Measurements from ENCODE around the gene HIVEP2. TPM values are rescaled to one million over a fixed set of nuclear protein-coding genes. Genes with fewer than 3 reads are reported as not detected.

HIVEP2 gene
- total and polyA plus RNA-seq, 10 donors = 2.5 to 41.3 (median 30.3) TPM

GRCh38 chr6:142855893-142856623 lies 88.9 kb downstream of the HIVEP2 start:
- intact Hi-C loops (cut with DNase I; ENCODE audit: low total_unique reads) = no loop called here
- Histone ChIP-seq H3K27ac (peak overlapping the region; percentile 61 to 91 (median 76)), H3K9me3 (no peaks in the 10 kb centered on the region), H3K4me3 (peak overlapping the region in 4 of 8 donors; percentile 4 to 55 (median 12)), H3K4me1 (peaks cover 9 to 98% (median 65%) of the 10 kb centered on the region in 6 donors), H3K27me3 (replicated peaks in 1 of 7) (no peaks in the 10 kb centered on the region), H3K36me3 (no peaks in the 10 kb centered on the region)
- DNase-seq = no peak
- WGBS, 5 donors = 47 to 57% (median 55%) methylated on average over 5 of the region's 5 CpGs
- TF ChIP-seq CTCF (IDR thresholded peaks at IDR 0.05 in 8 of 11, conservative IDR thresholded peaks at IDR 0.05 in 3 of 11) (no peak), POLR2A (IDR thresholded peaks at IDR 0.05) (no peak), POLR2AphosphoS5 (IDR thresholded peaks at IDR 0.05) (no peak)

GRCh38 chr6:142854589-142855488 lies 90.1 kb downstream of the HIVEP2 start:
- no peaks in the 10 kb centered on the region for H3K36me3 ChIP-seq
- no peaks in the 10 kb centered on the region for H3K9me3 ChIP-seq
- intact Hi-C loops (cut with DNase I; ENCODE audit: low total_unique reads) = no loop called here
- no peak overlapping the region for H3K4me3 ChIP-seq
- 74 to 86% (median 80%) methylated on average over 12 of the region's 12 CpGs for WGBS, 5 donors
- peaks cover 14 to 98% (median 71%) of the 10 kb centered on the region in 6 donors for H3K4me1 ChIP-seq
- H3K27ac ChIP-seq = peak overlapping the region; percentile 61 to 91 (median 76)
- no peak for DNase-seq
- H3K27me3 ChIP-seq (replicated peaks in 1 of 7) = no peaks in the 10 kb centered on the region
- TF ChIP-seq POLR2A (IDR thresholded peaks at IDR 0.05) (no peak), CTCF (IDR thresholded peaks at IDR 0.05 in 8 of 11, conservative IDR thresholded peaks at IDR 0.05 in 3 of 11) (no peak)

- H3K36me3 ChIP-seq = no peaks in the 10 kb centered on the region
- WGBS, 5 donors = 76 to 86% (median 83%) methylated on average over 6 of the region's 6 CpGs
- no peak overlapping the region for H3K4me3 ChIP-seq
- H3K27me3 ChIP-seq (replicated peaks in 1 of 7) = no peaks in the 10 kb centered on the region
- H3K9me3 ChIP-seq = no peaks in the 10 kb centered on the region
- intact Hi-C loops (cut with DNase I; ENCODE audit: low total_unique reads) = no loop called here
- peak overlapping the region in 7 of 8 donors; percentile 7 to 91 (median 82) for H3K27ac ChIP-seq
- TF ChIP-seq CTCF (IDR thresholded peaks at IDR 0.05 in 8 of 11, conservative IDR thresholded peaks at IDR 0.05 in 3 of 11) (no peak), POLR2A (IDR thresholded peaks at IDR 0.05) (no peak), POLR2AphosphoS5 (IDR thresholded peaks at IDR 0.05) (no peak)
- peaks cover 20 to 100% (median 78%) of the 10 kb centered on the region in 6 donors for H3K4me1 ChIP-seq
- no peak for DNase-seq
These were observed 91.5 kb downstream of the HIVEP2 start for GRCh38 chr6:142853244-142854180.
